DOHH2 (cell line): ENCODE measurements around the gene TMEM80.
A peak's percentile ranks its signal among the peaks of the same experiment; 100 is the strongest.

Experiments
- EZH2phosphoT487 ChIP-seq: fragments of 200-600 bp; sonication (generic); IDR thresholded peaks from 2 replicates; pipeline ENCODE4 v1.6.1; 2017; ENCODE audit warnings: borderline replicate concordance, mild to moderate bottlenecking, antibody characterized with exemption, low read length, moderate library complexity, mixed read lengths
- TF ChIP-seq, protein P1 (sequence below): fragments of 200-600 bp; sonication (generic); IDR thresholded peaks from one replicate; pipeline ENCODE4 v1.5.1; 2014; ENCODE audit warnings: antibody characterized with exemption, mild to moderate bottlenecking, low read depth, low read length; ENCODE audit not compliant: poor library complexity, severe bottlenecking

- TF ChIP-seq, protein P1, sequence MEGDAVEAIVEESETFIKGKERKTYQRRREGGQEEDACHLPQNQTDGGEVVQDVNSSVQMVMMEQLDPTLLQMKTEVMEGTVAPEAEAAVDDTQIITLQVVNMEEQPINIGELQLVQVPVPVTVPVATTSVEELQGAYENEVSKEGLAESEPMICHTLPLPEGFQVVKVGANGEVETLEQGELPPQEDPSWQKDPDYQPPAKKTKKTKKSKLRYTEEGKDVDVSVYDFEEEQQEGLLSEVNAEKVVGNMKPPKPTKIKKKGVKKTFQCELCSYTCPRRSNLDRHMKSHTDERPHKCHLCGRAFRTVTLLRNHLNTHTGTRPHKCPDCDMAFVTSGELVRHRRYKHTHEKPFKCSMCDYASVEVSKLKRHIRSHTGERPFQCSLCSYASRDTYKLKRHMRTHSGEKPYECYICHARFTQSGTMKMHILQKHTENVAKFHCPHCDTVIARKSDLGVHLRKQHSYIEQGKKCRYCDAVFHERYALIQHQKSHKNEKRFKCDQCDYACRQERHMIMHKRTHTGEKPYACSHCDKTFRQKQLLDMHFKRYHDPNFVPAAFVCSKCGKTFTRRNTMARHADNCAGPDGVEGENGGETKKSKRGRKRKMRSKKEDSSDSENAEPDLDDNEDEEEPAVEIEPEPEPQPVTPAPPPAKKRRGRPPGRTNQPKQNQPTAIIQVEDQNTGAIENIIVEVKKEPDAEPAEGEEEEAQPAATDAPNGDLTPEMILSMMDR: peak; percentile 71
- no peak for TF ChIP-seq EZH2phosphoT487
Observed at GRCh38 chr11:723120-723883, 27.7 kb downstream of the TMEM80 start.
